Liver (tissue), 3 donors: Measurements from ENCODE around the gene COQ8B.

Experiments
- FOXA1 ChIP-seq: IDR thresholded peaks from 2 replicates; pipeline ENCODE4 v1.6.1; 2016; ENCODE audit warnings: antibody characterized with exemption
- GABPA ChIP-seq, 2 donors: IDR thresholded peaks in 1 of 2; conservative IDR thresholded peaks in 1 of 2; 2 replicates each; pipeline ENCODE4 v1.6.1; 2016; ENCODE audit warnings: antibody characterized with exemption in 2 of 2, mild to moderate bottlenecking in 1 of 2, moderate library complexity in 1 of 2
- YY1 ChIP-seq: IDR thresholded peaks from 2 replicates; pipeline ENCODE4 v1.6.1; 2016; ENCODE audit warnings: antibody characterized with exemption, mild to moderate bottlenecking
- TF ChIP-seq, protein P1 (sequence below): fragments of 150-350 bp; IDR thresholded peaks from 2 replicates; pipeline ENCODE4 v1.5.1; 2017; ENCODE audit warnings: improper control_type of control experiment, low read depth, low read length; ENCODE audit not compliant: missing input control
- TF ChIP-seq, protein P2 (sequence below): IDR thresholded peaks from 2 replicates; pipeline ENCODE4 v1.6.1; 2016; ENCODE audit warnings: antibody characterized with exemption, mild to moderate bottlenecking
- donor health status: healthy.
- donor health status: healthy.

DNA sequence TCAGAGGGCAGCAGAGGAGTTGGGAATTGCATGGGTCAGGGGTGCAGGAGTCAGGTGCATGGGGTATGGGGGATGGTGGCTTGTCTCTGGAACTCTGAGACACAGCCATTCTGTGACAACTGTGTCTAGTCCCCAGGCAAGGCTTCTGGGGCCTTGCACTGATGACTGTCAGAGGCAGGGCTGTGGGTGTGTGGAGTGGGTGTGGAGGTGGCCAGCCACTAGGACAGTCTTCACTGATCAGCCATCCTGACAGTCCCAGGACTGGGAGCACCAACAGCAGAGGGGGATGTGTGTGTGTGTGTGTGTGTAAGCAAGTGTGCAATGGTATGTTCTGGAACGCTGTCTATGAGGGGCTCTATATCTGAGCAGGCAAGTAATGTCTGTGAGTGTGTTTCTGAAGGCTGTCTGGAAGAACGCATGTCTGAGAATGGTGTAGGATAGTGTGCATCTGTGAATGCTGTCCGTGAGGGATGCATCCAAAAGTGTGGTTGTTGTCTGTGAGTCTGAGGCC is 31.6 kb downstream of the COQ8B start:
- TF ChIP-seq, protein P1, sequence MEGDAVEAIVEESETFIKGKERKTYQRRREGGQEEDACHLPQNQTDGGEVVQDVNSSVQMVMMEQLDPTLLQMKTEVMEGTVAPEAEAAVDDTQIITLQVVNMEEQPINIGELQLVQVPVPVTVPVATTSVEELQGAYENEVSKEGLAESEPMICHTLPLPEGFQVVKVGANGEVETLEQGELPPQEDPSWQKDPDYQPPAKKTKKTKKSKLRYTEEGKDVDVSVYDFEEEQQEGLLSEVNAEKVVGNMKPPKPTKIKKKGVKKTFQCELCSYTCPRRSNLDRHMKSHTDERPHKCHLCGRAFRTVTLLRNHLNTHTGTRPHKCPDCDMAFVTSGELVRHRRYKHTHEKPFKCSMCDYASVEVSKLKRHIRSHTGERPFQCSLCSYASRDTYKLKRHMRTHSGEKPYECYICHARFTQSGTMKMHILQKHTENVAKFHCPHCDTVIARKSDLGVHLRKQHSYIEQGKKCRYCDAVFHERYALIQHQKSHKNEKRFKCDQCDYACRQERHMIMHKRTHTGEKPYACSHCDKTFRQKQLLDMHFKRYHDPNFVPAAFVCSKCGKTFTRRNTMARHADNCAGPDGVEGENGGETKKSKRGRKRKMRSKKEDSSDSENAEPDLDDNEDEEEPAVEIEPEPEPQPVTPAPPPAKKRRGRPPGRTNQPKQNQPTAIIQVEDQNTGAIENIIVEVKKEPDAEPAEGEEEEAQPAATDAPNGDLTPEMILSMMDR, result no peak
- TF ChIP-seq, protein P2, sequence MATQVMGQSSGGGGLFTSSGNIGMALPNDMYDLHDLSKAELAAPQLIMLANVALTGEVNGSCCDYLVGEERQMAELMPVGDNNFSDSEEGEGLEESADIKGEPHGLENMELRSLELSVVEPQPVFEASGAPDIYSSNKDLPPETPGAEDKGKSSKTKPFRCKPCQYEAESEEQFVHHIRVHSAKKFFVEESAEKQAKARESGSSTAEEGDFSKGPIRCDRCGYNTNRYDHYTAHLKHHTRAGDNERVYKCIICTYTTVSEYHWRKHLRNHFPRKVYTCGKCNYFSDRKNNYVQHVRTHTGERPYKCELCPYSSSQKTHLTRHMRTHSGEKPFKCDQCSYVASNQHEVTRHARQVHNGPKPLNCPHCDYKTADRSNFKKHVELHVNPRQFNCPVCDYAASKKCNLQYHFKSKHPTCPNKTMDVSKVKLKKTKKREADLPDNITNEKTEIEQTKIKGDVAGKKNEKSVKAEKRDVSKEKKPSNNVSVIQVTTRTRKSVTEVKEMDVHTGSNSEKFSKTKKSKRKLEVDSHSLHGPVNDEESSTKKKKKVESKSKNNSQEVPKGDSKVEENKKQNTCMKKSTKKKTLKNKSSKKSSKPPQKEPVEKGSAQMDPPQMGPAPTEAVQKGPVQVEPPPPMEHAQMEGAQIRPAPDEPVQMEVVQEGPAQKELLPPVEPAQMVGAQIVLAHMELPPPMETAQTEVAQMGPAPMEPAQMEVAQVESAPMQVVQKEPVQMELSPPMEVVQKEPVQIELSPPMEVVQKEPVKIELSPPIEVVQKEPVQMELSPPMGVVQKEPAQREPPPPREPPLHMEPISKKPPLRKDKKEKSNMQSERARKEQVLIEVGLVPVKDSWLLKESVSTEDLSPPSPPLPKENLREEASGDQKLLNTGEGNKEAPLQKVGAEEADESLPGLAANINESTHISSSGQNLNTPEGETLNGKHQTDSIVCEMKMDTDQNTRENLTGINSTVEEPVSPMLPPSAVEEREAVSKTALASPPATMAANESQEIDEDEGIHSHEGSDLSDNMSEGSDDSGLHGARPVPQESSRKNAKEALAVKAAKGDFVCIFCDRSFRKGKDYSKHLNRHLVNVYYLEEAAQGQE, result no peak
- TF ChIP-seq YY1 (no peak), FOXA1 (no peak), GABPA (IDR thresholded peaks at IDR 0.05 in 1 of 2, conservative IDR thresholded peaks at IDR 0.05 in 1 of 2) (no peak)
